Astrocyte (in vitro differentiated cells and primary cell): ENCODE data around the gene PBX1. TPM values are rescaled to one million over a fixed set of nuclear protein-coding genes. Genes with fewer than 3 reads are reported as not detected.

Source experiments
- DNase-seq: peaks from one replicate; pipeline ENCODE4 v3.0.0-alpha.2; 2010; ENCODE audit warnings: low read depth
- FAIRE-seq: peaks from 2 replicates; lab custom pipeline; 2011; peaks lifted over from hg19 to GRCh38; lab: Jason Lieb, UNC
- H2AFZ ChIP-seq: 2 replicates; pipeline ENCODE4 v1.6.0; 2012; ENCODE audit warnings: low read depth, low read length, inconsistent platforms
- H3K27ac ChIP-seq: 2 replicates; pipeline ENCODE4 v1.5.1; 2011; ENCODE audit warnings: low read depth, low read length, inconsistent platforms
- H3K27me3 ChIP-seq: 2 replicates; pipeline ENCODE4 v1.6.0; 2011; ENCODE audit warnings: low read length, inconsistent platforms; ENCODE audit not compliant: insufficient read depth
- H3K36me3 ChIP-seq: 2 replicates; pipeline ENCODE4 v1.5.1; 2011; ENCODE audit warnings: low read length, inconsistent platforms; ENCODE audit not compliant: insufficient read depth
- H3K4me1 ChIP-seq: 2 replicates; pipeline ENCODE4 v1.5.1; 2011; ENCODE audit warnings: low read length, inconsistent platforms; ENCODE audit not compliant: insufficient read depth
- H3K4me2 ChIP-seq: 2 replicates; pipeline ENCODE4 v1.6.0; 2012; ENCODE audit warnings: low read length, inconsistent platforms
- H3K4me3 ChIP-seq: 2 replicates; pipeline ENCODE4 v1.5.1; 2011; ENCODE audit warnings: low read depth, mild to moderate bottlenecking, low read length, inconsistent platforms; ENCODE audit not compliant: insufficient read depth
- H3K79me2 ChIP-seq: 2 replicates; pipeline ENCODE4 v1.6.0; 2012; ENCODE audit warnings: mild to moderate bottlenecking, low read length, inconsistent platforms; ENCODE audit not compliant: insufficient read depth
- H3K9ac ChIP-seq: 2 replicates; pipeline ENCODE4 v1.6.0; 2012; ENCODE audit warnings: mild to moderate bottlenecking, low read length, inconsistent platforms
- H3K9me3 ChIP-seq: 2 replicates; pipeline ENCODE4 v1.5.1; 2012; ENCODE audit warnings: low read depth, mild to moderate bottlenecking, low read length, inconsistent platforms; ENCODE audit not compliant: insufficient read depth
- H4K20me1 ChIP-seq: 2 replicates; pipeline ENCODE4 v1.6.0; 2012; ENCODE audit warnings: low read length, inconsistent platforms; ENCODE audit not compliant: insufficient read depth
- H3K27ac Mint-ChIP-seq: one replicate; pipeline ENCODE4 v1.8.0; 2021; ENCODE audit warnings: mild to moderate bottlenecking, mixed read lengths; ENCODE audit not compliant: unreplicated experiment
- H3K27me3 Mint-ChIP-seq: one replicate; pipeline ENCODE4 v1.8.0; 2021; ENCODE audit warnings: low read depth, mixed read lengths; ENCODE audit not compliant: unreplicated experiment
- H3K36me3 Mint-ChIP-seq: one replicate; pipeline ENCODE4 v1.8.0; 2021; ENCODE audit warnings: low read depth, mixed read lengths; ENCODE audit not compliant: unreplicated experiment
- H3K4me1 Mint-ChIP-seq: one replicate; pipeline ENCODE4 v1.8.0; 2021; ENCODE audit warnings: low read depth, mixed read lengths; ENCODE audit not compliant: unreplicated experiment
- H3K4me3 Mint-ChIP-seq: one replicate; pipeline ENCODE4 v1.8.0; 2021; ENCODE audit warnings: mild to moderate bottlenecking, moderate library complexity, mixed read lengths; ENCODE audit not compliant: unreplicated experiment
- H3K9me3 Mint-ChIP-seq: one replicate; pipeline ENCODE4 v1.8.0; 2021; ENCODE audit warnings: mild to moderate bottlenecking, mixed read lengths; ENCODE audit not compliant: unreplicated experiment
- EZH2 ChIP-seq: IDR thresholded peaks from 2 replicates; pipeline ENCODE4 v1.6.1; 2012; ENCODE audit warnings: mild to moderate bottlenecking, low read length, inconsistent platforms; ENCODE audit not compliant: insufficient read depth
- total RNA-seq: library from RNA; stranded (reverse); gene quantifications from 2 replicates; pipeline ENCODE4 v1.2.1, GENCODE V29; 2021
- TF ChIP-seq, protein P1 (sequence below): IDR thresholded peaks from 2 replicates; pipeline ENCODE4 v1.5.1; 2011; ENCODE audit warnings: low read depth, mild to moderate bottlenecking, inconsistent platforms, low read length, moderate library complexity; ENCODE audit not compliant: insufficient read depth

PBX1 gene
- total RNA-seq, 1 donor from 2014 or later, result 37.2 TPM

DNA sequence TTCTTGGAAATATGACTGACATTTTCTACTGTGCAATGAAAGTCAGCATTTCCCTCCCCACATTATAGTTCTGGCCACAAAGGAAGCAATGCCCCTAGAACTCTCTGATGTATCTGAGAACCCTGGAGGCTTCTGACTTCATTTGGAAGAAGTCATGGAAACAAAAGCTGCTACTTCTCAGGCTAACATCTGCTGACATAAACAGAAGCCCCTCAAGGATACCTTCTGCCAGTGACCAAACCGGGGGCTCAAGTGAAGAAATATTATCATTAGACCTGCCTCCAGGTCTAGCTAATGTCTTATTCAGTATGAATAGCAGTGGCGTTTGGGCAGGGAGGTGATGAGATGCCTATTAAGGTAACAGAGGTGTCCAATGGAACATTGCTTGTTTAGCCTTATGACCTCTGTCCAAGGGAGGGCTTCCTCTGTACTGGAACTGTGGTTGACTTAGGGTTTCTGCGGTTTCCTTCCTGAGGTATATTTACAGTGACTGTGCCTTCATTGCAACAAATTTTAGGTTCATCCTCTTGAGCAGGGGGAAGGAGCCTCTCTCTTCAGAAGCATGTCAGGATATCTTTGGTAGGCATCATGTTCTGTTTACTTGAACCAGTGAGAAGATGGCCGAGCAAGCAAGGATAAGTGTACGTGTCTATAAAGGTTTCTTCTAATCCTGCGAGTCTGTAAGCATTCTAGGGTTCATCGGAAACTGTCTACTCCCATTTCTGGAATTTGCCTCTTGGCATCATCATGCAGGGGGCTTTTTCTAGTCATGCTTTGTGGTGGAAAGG lies 161.7 kb downstream of the PBX1 start:
- peaks cover 7% of the 10 kb centered on the region for H4K20me1 ChIP-seq
- Mint-ChIP-seq H3K4me3 (no peak overlapping the region), H3K4me1 (peaks cover 35% of the 10 kb centered on the region), H3K27me3 (no peaks in the 10 kb centered on the region), H3K27ac (peak overlapping the region; percentile 62), H3K36me3 (peaks cover 3% of the 10 kb centered on the region), H3K9me3 (no peaks in the 10 kb centered on the region)
- H3K4me3 ChIP-seq, result no peak overlapping the region
- no peaks in the 10 kb centered on the region for H3K9me3 ChIP-seq
- H3K4me2 ChIP-seq, result peak overlapping the region; percentile 19
- TF ChIP-seq, protein P1, sequence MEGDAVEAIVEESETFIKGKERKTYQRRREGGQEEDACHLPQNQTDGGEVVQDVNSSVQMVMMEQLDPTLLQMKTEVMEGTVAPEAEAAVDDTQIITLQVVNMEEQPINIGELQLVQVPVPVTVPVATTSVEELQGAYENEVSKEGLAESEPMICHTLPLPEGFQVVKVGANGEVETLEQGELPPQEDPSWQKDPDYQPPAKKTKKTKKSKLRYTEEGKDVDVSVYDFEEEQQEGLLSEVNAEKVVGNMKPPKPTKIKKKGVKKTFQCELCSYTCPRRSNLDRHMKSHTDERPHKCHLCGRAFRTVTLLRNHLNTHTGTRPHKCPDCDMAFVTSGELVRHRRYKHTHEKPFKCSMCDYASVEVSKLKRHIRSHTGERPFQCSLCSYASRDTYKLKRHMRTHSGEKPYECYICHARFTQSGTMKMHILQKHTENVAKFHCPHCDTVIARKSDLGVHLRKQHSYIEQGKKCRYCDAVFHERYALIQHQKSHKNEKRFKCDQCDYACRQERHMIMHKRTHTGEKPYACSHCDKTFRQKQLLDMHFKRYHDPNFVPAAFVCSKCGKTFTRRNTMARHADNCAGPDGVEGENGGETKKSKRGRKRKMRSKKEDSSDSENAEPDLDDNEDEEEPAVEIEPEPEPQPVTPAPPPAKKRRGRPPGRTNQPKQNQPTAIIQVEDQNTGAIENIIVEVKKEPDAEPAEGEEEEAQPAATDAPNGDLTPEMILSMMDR, result no peak
- TF ChIP-seq EZH2, result no peak
- H3K79me2 ChIP-seq, result no peaks in the 10 kb centered on the region
- no peak overlapping the region for H3K9ac ChIP-seq
- H3K36me3 ChIP-seq, result no peaks in the 10 kb centered on the region
- no peak overlapping the region for H3K27ac ChIP-seq
- no peaks in the 10 kb centered on the region for H3K27me3 ChIP-seq
- H2AFZ ChIP-seq, result no peak overlapping the region
- no peak for DNase-seq
- H3K4me1 ChIP-seq, result peaks cover 30% of the 10 kb centered on the region
- no peak for FAIRE-seq

DNA sequence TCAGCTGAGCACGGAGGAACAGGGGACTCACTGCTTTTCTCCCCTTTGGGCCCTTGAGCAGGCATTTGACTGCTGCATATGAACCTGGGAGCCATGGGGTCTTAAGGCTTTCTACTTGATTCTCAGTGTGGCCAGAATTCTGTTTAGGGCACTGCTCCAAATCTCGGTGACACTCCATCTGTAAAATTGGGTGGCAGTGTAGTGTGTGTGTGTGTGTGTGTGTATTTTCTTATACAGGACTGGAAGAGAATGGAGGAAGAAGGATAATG lies 162.2 kb downstream of the PBX1 start:
- Mint-ChIP-seq H3K9me3 (no peaks in the 10 kb centered on the region), H3K27ac (no peak overlapping the region), H3K4me3 (no peak overlapping the region), H3K4me1 (peaks cover 40% of the 10 kb centered on the region), H3K36me3 (peaks cover 3% of the 10 kb centered on the region), H3K27me3 (no peaks in the 10 kb centered on the region)
- no peaks in the 10 kb centered on the region for H3K27me3 ChIP-seq
- H3K4me3 ChIP-seq, result no peak overlapping the region
- H4K20me1 ChIP-seq, result peaks cover 7% of the 10 kb centered on the region
- FAIRE-seq (no peak), DNase-seq (no peak)
- H3K4me2 ChIP-seq, result peak overlapping the region; percentile 19
- no peaks in the 10 kb centered on the region for H3K36me3 ChIP-seq
- peaks cover 35% of the 10 kb centered on the region for H3K4me1 ChIP-seq
- no peak overlapping the region for H2AFZ ChIP-seq
- TF ChIP-seq, protein P1, result no peak
- TF ChIP-seq EZH2, result no peak
- H3K9me3 ChIP-seq, result no peaks in the 10 kb centered on the region
- no peak overlapping the region for H3K9ac ChIP-seq
- H3K27ac ChIP-seq, result no peak overlapping the region
- no peaks in the 10 kb centered on the region for H3K79me2 ChIP-seq

DNA sequence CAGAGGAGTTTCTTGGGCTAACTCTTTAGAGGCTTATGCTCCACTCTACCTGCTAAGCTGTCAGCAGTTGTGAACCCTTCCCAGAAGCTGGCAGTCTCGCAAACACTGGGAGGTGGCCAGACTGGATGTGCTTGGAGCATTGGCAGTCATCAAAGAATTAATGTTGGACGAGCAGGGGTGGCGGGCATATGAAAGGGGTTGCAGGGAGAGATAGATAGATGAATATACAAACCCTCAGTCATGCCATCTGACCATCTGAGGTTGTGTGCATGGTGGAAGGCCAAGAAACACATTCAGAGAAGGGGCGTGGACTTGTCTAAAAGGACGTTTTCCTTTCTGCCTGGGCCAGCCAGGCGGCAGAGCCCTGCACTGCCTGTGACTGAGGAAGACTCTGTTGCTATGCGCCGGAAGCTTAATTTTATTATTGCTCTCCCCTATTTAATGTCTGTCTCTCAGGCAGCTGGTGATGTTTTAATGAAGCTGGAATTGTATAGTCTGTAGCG lies 164.4 kb downstream of the PBX1 start:
- no peak overlapping the region for H3K4me3 ChIP-seq
- H3K79me2 ChIP-seq, result no peaks in the 10 kb centered on the region
- no peaks in the 10 kb centered on the region for H3K9me3 Mint-ChIP-seq
- peaks cover 6% of the 10 kb centered on the region for H4K20me1 ChIP-seq
- H3K27ac Mint-ChIP-seq, result no peak overlapping the region
- FAIRE-seq (no peak), DNase-seq (no peak)
- H3K4me1 Mint-ChIP-seq, result peaks cover 48% of the 10 kb centered on the region
- TF ChIP-seq EZH2, result no peak
- TF ChIP-seq, protein P1, result no peak
- H3K27me3 ChIP-seq, result no peaks in the 10 kb centered on the region
- H3K27ac ChIP-seq, result no peak overlapping the region
- no peaks in the 10 kb centered on the region for H3K36me3 ChIP-seq
- no peaks in the 10 kb centered on the region for H3K27me3 Mint-ChIP-seq
- peaks cover 3% of the 10 kb centered on the region for H3K36me3 Mint-ChIP-seq
- H2AFZ ChIP-seq, result no peak overlapping the region
- H3K4me2 ChIP-seq, result no peak overlapping the region
- H3K4me3 Mint-ChIP-seq, result no peak overlapping the region
- peaks cover 34% of the 10 kb centered on the region for H3K4me1 ChIP-seq
- H3K9me3 ChIP-seq, result no peaks in the 10 kb centered on the region
- no peak overlapping the region for H3K9ac ChIP-seq
